ENCODE data around the gene YEATS2.

The YEATS2 gene

DNA sequence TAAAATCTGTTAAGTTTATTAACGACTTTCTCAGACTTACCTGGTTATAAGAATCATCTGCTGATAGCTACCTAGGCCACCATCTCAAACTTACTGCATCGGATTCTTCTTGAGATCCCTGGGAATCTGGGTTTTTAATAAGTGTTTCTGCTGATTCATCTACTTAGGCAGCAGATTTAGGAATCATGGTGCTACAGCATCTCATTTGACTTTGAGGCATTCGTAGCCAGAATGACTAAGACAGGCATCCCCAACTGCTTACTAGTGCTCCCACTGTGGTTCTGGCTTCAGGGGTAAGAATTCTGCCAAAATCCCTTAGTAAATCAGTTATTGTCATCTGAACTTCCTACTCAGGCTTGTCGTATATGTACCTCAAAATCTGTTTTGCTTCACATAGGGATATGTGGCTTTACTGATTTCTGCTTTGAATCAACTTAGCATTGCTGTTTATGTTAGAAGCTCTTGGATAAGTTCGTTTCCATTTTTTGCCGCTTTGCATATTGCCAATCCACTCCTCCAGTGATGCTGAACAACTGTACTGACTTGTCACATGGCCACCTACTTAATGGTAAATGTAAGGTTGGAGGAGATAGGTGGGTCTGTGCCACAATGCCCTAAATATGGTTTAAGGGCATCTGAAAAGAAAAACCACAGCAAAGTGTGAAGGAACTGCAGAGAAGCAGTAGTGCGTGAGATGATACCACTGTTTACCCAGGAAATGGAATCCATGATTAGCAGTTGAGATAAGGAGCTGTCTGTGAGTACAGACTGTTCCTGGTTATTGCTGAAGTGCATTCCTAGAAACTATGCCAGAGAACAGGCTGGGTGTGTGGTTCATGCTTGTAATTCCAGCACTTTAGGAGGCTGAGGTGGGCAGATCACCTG lies 67.5 kb downstream of the YEATS2 start (continued):
- TF ChIP-seq ZXDB (tag by site-specific recombination; IDR thresholded peaks at IDR 0.05) (peak; percentile 37; the same call in 1 of the 2 replicates), BCL11B (tag by site-specific recombination; IDR thresholded peaks at IDR 0.05; ENCODE audit: low read depth) (no peak), ZNF302 (tag by site-specific recombination; IDR thresholded peaks at IDR 0.05; ENCODE audit: low read depth) (no peak)
- TF ChIP-seq, protein P1, sequence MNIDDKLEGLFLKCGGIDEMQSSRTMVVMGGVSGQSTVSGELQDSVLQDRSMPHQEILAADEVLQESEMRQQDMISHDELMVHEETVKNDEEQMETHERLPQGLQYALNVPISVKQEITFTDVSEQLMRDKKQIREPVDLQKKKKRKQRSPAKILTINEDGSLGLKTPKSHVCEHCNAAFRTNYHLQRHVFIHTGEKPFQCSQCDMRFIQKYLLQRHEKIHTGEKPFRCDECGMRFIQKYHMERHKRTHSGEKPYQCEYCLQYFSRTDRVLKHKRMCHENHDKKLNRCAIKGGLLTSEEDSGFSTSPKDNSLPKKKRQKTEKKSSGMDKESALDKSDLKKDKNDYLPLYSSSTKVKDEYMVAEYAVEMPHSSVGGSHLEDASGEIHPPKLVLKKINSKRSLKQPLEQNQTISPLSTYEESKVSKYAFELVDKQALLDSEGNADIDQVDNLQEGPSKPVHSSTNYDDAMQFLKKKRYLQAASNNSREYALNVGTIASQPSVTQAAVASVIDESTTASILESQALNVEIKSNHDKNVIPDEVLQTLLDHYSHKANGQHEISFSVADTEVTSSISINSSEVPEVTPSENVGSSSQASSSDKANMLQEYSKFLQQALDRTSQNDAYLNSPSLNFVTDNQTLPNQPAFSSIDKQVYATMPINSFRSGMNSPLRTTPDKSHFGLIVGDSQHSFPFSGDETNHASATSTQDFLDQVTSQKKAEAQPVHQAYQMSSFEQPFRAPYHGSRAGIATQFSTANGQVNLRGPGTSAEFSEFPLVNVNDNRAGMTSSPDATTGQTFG (tag by site-specific recombination; IDR thresholded peaks at IDR 0.05; ENCODE audit: borderline replicate concordance): no peak

DNA sequence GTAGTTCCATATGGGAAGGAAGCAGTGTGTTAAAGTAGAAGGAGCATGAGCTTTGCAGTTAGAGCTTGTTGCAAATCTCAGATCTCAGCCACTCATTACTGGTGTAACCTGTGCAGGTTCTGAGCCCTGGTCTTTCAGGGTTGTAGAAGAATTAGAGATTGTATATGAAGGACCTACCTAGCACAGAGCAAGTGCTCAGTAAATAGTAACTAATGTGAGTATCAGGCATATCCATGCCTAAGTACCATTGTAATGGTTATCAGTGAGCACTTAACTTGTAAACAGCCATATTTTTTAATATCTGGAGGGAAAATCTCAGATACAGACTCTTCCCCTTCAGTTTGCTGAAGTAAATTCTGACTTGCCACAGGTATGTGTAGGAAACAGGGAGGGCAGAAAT lies 68.5 kb downstream of the YEATS2 start:
- H3K36me3 ChIP-seq (ENCODE audit: control insufficient read depth in 2 of 2, insufficient read depth in 1 of 2, low read length in 2 of 2): peaks cover 11 to 52% of the 10 kb centered on the region in 2 experiments; a peak in 2 of 3 replicates
- TF ChIP-seq, protein P2, sequence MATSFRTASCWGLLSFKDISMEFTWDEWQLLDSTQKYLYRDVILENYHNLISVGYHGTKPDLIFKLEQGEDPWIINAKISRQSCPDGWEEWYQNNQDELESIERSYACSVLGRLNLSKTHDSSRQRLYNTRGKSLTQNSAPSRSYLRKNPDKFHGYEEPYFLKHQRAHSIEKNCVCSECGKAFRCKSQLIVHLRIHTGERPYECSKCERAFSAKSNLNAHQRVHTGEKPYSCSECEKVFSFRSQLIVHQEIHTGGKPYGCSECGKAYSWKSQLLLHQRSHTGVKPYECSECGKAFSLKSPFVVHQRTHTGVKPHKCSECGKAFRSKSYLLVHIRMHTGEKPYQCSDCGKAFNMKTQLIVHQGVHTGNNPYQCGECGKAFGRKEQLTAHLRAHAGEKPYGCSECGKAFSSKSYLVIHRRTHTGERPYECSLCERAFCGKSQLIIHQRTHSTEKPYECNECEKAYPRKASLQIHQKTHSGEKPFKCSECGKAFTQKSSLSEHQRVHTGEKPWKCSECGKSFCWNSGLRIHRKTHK (tag by site-specific recombination; IDR thresholded peaks at IDR 0.05): no peak
- TF ChIP-seq MYNN (tag by site-specific recombination; IDR thresholded peaks at IDR 0.05; ENCODE audit: borderline replicate concordance) (no peak), ZNF274 (IDR thresholded peaks at IDR 0.05; ENCODE audit: low read length) (no peak), ZNF274 (tag by site-specific recombination; IDR thresholded peaks at IDR 0.05; ENCODE audit: borderline replicate concordance) (no peak), ZNF19 (tag by site-specific recombination; IDR thresholded peaks at IDR 0.05; ENCODE audit: low read depth) (no peak)
- ChIA-PET CTCF (interaction anchor here (0.9 to 2.2 kb wide), 4 partner anchors 9 to 380 kb away, joined by 3 to 13 read pairs (median 6); no protein-coding TSS in a partner anchor), POLR2A (interaction anchor here (0.7 kb wide), 1 partner anchor 68 kb away, joined by 3 read pairs; the partner anchor contains the start of gene YEATS2)
- H3K9me3 ChIP-seq (ENCODE audit: control insufficient read depth, insufficient read depth, low read depth, low read length): no peaks in the 10 kb centered on the region
- H3K4me3 ChIP-seq (ENCODE audit: low read depth, low read length): no peak overlapping the region
- H3K4me1 ChIP-seq (ENCODE audit: control insufficient read depth, insufficient read depth, low read length): no peaks in the 10 kb centered on the region
- H3K27ac ChIP-seq (ENCODE audit: extremely low read depth, low read depth, low read length): no peak overlapping the region

DNA sequence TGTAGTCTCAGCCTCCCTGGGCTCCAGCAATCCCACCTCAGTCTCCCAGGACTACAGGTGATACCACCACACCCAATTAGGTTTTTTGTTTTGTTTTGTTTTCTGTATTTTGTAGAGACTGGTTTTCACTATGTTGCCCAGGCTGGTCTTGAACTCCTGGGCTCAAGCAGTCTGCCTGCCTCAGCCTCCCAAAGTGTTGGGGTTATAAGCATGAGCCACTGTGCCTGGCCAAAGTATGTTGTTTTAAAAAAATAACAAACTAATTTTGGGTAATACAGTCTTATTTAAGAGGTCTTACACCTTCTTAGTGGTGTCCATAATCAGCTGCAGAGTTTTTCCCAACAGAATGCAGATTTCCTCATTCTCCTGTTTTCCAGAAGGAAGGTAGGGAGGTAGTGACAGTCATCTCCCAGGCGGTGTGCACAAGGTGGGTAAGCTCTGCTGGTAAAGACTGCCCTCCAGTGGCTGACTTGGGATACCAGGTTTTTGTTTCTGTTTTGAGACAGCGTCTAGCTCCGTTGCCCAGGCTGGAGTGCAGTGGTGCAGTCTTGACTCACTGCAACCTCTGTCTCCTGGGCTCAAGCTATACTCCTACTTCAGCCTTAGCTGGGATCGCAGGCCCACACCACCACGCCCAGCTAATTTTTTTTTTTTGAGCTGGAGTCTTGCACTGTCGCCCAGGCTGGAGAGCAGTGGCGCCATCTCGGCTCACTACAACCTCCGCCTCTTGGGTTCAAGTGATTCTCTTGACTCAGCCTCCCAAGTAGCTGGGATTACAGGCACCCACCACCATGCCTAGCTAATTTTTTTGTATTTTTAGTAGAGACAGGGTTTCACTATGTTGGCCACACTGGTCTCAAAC lies 69.4 kb downstream of the YEATS2 start:
- H3K27ac ChIP-seq (ENCODE audit: extremely low read depth, low read depth, low read length): no peak overlapping the region
- no peak overlapping the region for H3K4me3 ChIP-seq (ENCODE audit: low read depth, low read length)
- ChIA-PET CTCF (interaction anchor here (0.6 to 2.2 kb wide), 22 partner anchors 13 to 1053 kb away, joined by 3 to 13 read pairs (median 4); no protein-coding TSS in a partner anchor), POLR2A (interaction anchor here (1.1 kb wide), 1 partner anchor 132 kb away, joined by 5 read pairs; the partner anchor contains the start of gene KLHL24)
- H3K4me1 ChIP-seq (ENCODE audit: control insufficient read depth, insufficient read depth, low read length): no peaks in the 10 kb centered on the region
- H3K9me3 ChIP-seq (ENCODE audit: control insufficient read depth, insufficient read depth, low read depth, low read length): no peaks in the 10 kb centered on the region
- H3K36me3 ChIP-seq (ENCODE audit: control insufficient read depth in 2 of 2, insufficient read depth in 1 of 2, low read length in 2 of 2): peaks cover 11 to 45% of the 10 kb centered on the region in 2 experiments; a peak in 2 of 3 replicates
- TF ChIP-seq, protein P3, sequence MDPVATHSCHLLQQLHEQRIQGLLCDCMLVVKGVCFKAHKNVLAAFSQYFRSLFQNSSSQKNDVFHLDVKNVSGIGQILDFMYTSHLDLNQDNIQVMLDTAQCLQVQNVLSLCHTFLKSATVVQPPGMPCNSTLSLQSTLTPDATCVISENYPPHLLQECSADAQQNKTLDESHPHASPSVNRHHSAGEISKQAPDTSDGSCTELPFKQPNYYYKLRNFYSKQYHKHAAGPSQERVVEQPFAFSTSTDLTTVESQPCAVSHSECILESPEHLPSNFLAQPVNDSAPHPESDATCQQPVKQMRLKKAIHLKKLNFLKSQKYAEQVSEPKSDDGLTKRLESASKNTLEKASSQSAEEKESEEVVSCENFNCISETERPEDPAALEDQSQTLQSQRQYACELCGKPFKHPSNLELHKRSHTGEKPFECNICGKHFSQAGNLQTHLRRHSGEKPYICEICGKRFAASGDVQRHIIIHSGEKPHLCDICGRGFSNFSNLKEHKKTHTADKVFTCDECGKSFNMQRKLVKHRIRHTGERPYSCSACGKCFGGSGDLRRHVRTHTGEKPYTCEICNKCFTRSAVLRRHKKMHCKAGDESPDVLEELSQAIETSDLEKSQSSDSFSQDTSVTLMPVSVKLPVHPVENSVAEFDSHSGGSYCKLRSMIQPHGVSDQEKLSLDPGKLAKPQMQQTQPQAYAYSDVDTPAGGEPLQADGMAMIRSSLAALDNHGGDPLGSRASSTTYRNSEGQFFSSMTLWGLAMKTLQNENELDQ (tag by site-specific recombination; IDR thresholded peaks at IDR 0.05; ENCODE audit: low read depth): no peak
- 0 out of 2 replicates have a peak, but pooled peaks have one; percentile 14 for TF ChIP-seq ZNF366 (tag by site-specific recombination; conservative IDR thresholded peaks at IDR 0.05)
- peak; percentile 84; the same call in 1 of the 2 replicates for TF ChIP-seq ZNF660 (tag by site-specific recombination; IDR thresholded peaks at IDR 0.05)
- TF ChIP-seq ZNF600 (tag by site-specific recombination; IDR thresholded peaks at IDR 0.05): no peak
- TF ChIP-seq ZNF654 (tag by site-specific recombination; IDR thresholded peaks at IDR 0.05; ENCODE audit: low read depth): peak; percentile 88
- TF ChIP-seq, protein P4, sequence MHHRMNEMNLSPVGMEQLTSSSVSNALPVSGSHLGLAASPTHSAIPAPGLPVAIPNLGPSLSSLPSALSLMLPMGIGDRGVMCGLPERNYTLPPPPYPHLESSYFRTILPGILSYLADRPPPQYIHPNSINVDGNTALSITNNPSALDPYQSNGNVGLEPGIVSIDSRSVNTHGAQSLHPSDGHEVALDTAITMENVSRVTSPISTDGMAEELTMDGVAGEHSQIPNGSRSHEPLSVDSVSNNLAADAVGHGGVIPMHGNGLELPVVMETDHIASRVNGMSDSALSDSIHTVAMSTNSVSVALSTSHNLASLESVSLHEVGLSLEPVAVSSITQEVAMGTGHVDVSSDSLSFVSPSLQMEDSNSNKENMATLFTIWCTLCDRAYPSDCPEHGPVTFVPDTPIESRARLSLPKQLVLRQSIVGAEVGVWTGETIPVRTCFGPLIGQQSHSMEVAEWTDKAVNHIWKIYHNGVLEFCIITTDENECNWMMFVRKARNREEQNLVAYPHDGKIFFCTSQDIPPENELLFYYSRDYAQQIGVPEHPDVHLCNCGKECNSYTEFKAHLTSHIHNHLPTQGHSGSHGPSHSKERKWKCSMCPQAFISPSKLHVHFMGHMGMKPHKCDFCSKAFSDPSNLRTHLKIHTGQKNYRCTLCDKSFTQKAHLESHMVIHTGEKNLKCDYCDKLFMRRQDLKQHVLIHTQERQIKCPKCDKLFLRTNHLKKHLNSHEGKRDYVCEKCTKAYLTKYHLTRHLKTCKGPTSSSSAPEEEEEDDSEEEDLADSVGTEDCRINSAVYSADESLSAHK (tag by site-specific recombination; IDR thresholded peaks at IDR 0.05): no peak
- 0 out of 2 replicates have a peak, but pooled peaks have one; percentile 19 for TF ChIP-seq ZNF335 (tag by site-specific recombination; conservative IDR thresholded peaks at IDR 0.05)
- no peak for TF ChIP-seq ZNF391 (tag by site-specific recombination; IDR thresholded peaks at IDR 0.05; ENCODE audit: borderline replicate concordance, low read depth)
- no peak for TF ChIP-seq ZNF404 (tag by site-specific recombination; IDR thresholded peaks at IDR 0.05)
- no peak for TF ChIP-seq ZNF76 (tag by site-specific recombination; IDR thresholded peaks at IDR 0.05; ENCODE audit: borderline replicate concordance, low read depth)
- peak; percentile 86 for TF ChIP-seq IKZF3 (tag by site-specific recombination; IDR thresholded peaks at IDR 0.05)
